Hepatocyte (in vitro differentiated cells): ENCODE results near the gene CD44. TPM values are rescaled to one million over a fixed set of nuclear protein-coding genes. Genes with fewer than 3 reads are reported as not detected.

Source experiments
- DNase-seq: peaks from one replicate; pipeline ENCODE4 v3.0.0-alpha.2; 2016; ENCODE audit warnings: low spot score
- H2AFZ ChIP-seq: fragments of 200-600 bp; sonication (generic); 2 replicates; pipeline ENCODE4 v1.6.0; 2016; ENCODE audit warnings: antibody characterized with exemption, mild to moderate bottlenecking
- H3K27ac ChIP-seq: fragments of 200-600 bp; sonication (generic); 2 replicates; pipeline ENCODE4 v1.5.1; 2016; ENCODE audit warnings: mild to moderate bottlenecking
- H3K27me3 ChIP-seq: fragments of 200-600 bp; sonication (generic); 2 replicates; pipeline ENCODE4 v1.6.1; 2016
- H3K36me3 ChIP-seq: fragments of 200-600 bp; sonication (generic); replicated peaks from 2 replicates; pipeline ENCODE4 v1.5.1; 2016; ENCODE audit warnings: low read depth; ENCODE audit not compliant: insufficient read depth
- H3K4me1 ChIP-seq: fragments of 200-600 bp; sonication (generic); 2 replicates; pipeline ENCODE4 v1.5.1; 2016; ENCODE audit warnings: mild to moderate bottlenecking, moderate library complexity; ENCODE audit not compliant: insufficient read depth
- H3K4me2 ChIP-seq: fragments of 200-600 bp; sonication (generic); 2 replicates; pipeline ENCODE4 v1.6.0; 2016
- H3K4me3 ChIP-seq: fragments of 200-600 bp; sonication (generic); 2 replicates; pipeline ENCODE4 v1.5.1; 2016; ENCODE audit warnings: mild to moderate bottlenecking
- H3K79me2 ChIP-seq: fragments of 200-600 bp; sonication (generic); 2 replicates; pipeline ENCODE4 v1.6.0; 2017; ENCODE audit warnings: mild to moderate bottlenecking
- H3K9me2 ChIP-seq: fragments of 200-600 bp; sonication (generic); replicated peaks from 2 replicates; pipeline ENCODE4 v1.6.0; 2017; ENCODE audit warnings: mild to moderate bottlenecking; ENCODE audit not compliant: insufficient read depth
- H3K9me3 ChIP-seq: fragments of 200-600 bp; sonication (generic); 2 replicates; pipeline ENCODE4 v1.5.1; 2016; ENCODE audit warnings: low read depth, mild to moderate bottlenecking
- H4K20me1 ChIP-seq: fragments of 200-600 bp; sonication (generic); 2 replicates; pipeline ENCODE4 v1.6.0; 2016; ENCODE audit warnings: mild to moderate bottlenecking; ENCODE audit not compliant: insufficient read depth, poor library complexity, severe bottlenecking
- CTCF ChIP-seq: fragments of 200-600 bp; sonication (generic); IDR thresholded peaks from 2 replicates; pipeline ENCODE4 v1.5.1; 2016; ENCODE audit warnings: antibody characterized with exemption, mild to moderate bottlenecking; ENCODE audit not compliant: poor library complexity
- EZH2 ChIP-seq: fragments of 200-600 bp; sonication (generic); IDR thresholded peaks from 2 replicates; pipeline ENCODE4 v1.6.1; 2016; ENCODE audit warnings: antibody characterized with exemption, mild to moderate bottlenecking, borderline replicate concordance
- EZH2phosphoT487 ChIP-seq: fragments of 200-600 bp; sonication (generic); IDR thresholded peaks from one replicate; pipeline ENCODE4 v1.6.1; 2018; ENCODE audit warnings: antibody characterized with exemption, mild to moderate bottlenecking, low read depth, moderate library complexity; ENCODE audit not compliant: unreplicated experiment, severe bottlenecking
- WGBS: methylation state at CpG from one replicate; pipeline ENCODE4 v1.1.6; 2016; ENCODE audit warnings: low lambda C conversion rate; ENCODE audit errors: missing lambda C conversion rate; 5-methylcytosine and 5-hydroxymethylcytosine counted together
- polyA plus RNA-seq: library from polyadenylated mRNA; unstranded; fragments of >200 nt; fragmentation: Nextera tagmentation; extraction: Ambion mirVana; gene quantifications from 2 replicates; pipeline ENCODE4 v1.2.1, GENCODE V29; 2016
- total RNA-seq: library from RNA; depleted of rRNA; stranded (reverse); fragments of >200 nt; gene quantifications from 2 replicates; pipeline ENCODE4 v1.2.3, GENCODE V29; 2014

Gene CD44
- total and polyA plus RNA-seq, 2 experiments from 2014 or later: 17.5 to 29.5 TPM

GRCh38 chr11:35165423-35166368 lies 26.7 kb downstream of the CD44 start:
- H3K4me2 ChIP-seq: no peak overlapping the region
- H4K20me1 ChIP-seq: no peaks in the 10 kb centered on the region
- H3K27me3 ChIP-seq: no peaks in the 10 kb centered on the region
- no peak overlapping the region for H2AFZ ChIP-seq
- H3K4me3 ChIP-seq: no peak overlapping the region
- H3K9me3 ChIP-seq: no peaks in the 10 kb centered on the region
- H3K79me2 ChIP-seq: no peaks in the 10 kb centered on the region
- peaks cover 34% of the 10 kb centered on the region for H3K4me1 ChIP-seq
- H3K36me3 ChIP-seq: no peaks in the 10 kb centered on the region
- H3K27ac ChIP-seq: no peak overlapping the region
- WGBS: 72% methylated on average over 8 of the region's 8 CpGs
- TF ChIP-seq EZH2phosphoT487 (no peak), CTCF (no peak), EZH2 (no peak)
- no peak for DNase-seq
- no peaks in the 10 kb centered on the region for H3K9me2 ChIP-seq

GRCh38 chr11:35166369-35167360 lies 27.7 kb downstream of the CD44 start:
- Histone ChIP-seq H3K4me3 (no peak overlapping the region), H3K79me2 (no peaks in the 10 kb centered on the region), H3K9me2 (no peaks in the 10 kb centered on the region), H3K4me2 (no peak overlapping the region), H3K27ac (no peak overlapping the region), H3K4me1 (peaks cover 34% of the 10 kb centered on the region), H4K20me1 (no peaks in the 10 kb centered on the region), H3K36me3 (no peaks in the 10 kb centered on the region), H3K9me3 (no peaks in the 10 kb centered on the region), H3K27me3 (no peaks in the 10 kb centered on the region), H2AFZ (no peak overlapping the region)
- WGBS: 88% methylated on average over 11 of the region's 11 CpGs
- no peak for TF ChIP-seq CTCF
- DNase-seq: no peak

GRCh38 chr11:35167426-35167954 lies 28.5 kb downstream of the CD44 start:
- Histone ChIP-seq H3K9me3 (no peaks in the 10 kb centered on the region), H4K20me1 (no peaks in the 10 kb centered on the region), H3K27me3 (no peaks in the 10 kb centered on the region), H2AFZ (no peak overlapping the region), H3K9me2 (no peaks in the 10 kb centered on the region), H3K4me3 (no peak overlapping the region), H3K79me2 (no peaks in the 10 kb centered on the region), H3K36me3 (no peaks in the 10 kb centered on the region), H3K4me1 (peaks cover 34% of the 10 kb centered on the region), H3K27ac (no peak overlapping the region), H3K4me2 (peak overlapping the region; percentile 5)
- no peak for DNase-seq
- 90% methylated on average over 2 of the region's 2 CpGs for WGBS
- TF ChIP-seq CTCF: no peak
- TF ChIP-seq EZH2phosphoT487: no peak
- TF ChIP-seq EZH2: no peak
